HepG2 (cell line): ENCODE data around the gene ESPN. TPM values are rescaled to one million over a fixed set of nuclear protein-coding genes. Genes with fewer than 3 reads are reported as not detected.

Experiments
- CBFB ChIP-seq: sonication (generic); formaldehyde crosslinking; IDR thresholded peaks from 2 replicates; pipeline ENCODE4 v1.4.0; 2020; ENCODE audit warnings: missing genetic modification reagents
- FLYWCH1 ChIP-seq: sonication (generic); formaldehyde crosslinking; IDR thresholded peaks from 2 replicates; pipeline ENCODE4 v1.8.1; 2023; ENCODE audit warnings: mild to moderate bottlenecking, missing genetic modification reagents
- HNRNPLL ChIP-seq: fragments of 200-400 bp; formaldehyde crosslinking; IDR thresholded peaks from 2 replicates; pipeline ENCODE4 v1.6.1; 2017; ENCODE audit warnings: mild to moderate bottlenecking, low read depth, low read length; ENCODE audit not compliant: poor library complexity, severe bottlenecking
- KLF12 ChIP-seq: sonication (generic); formaldehyde crosslinking; IDR thresholded peaks from 2 replicates; pipeline ENCODE4 v1.4.0; 2020; ENCODE audit warnings: missing genetic modification reagents, borderline replicate concordance
- NKX3-1 ChIP-seq: sonication (generic); formaldehyde crosslinking; IDR thresholded peaks from 2 replicates; pipeline ENCODE4 v1.5.0; 2020; ENCODE audit warnings: missing genetic modification reagents
- PITX1 ChIP-seq: sonication (generic); formaldehyde crosslinking; IDR thresholded peaks from 2 replicates; pipeline ENCODE4 v1.5.1; 2020; ENCODE audit warnings: mild to moderate bottlenecking, missing genetic modification reagents
- POGZ ChIP-seq: sonication (generic); formaldehyde crosslinking; IDR thresholded peaks from 2 replicates; pipeline ENCODE4 v1.4.0; 2020; ENCODE audit warnings: mild to moderate bottlenecking, missing genetic modification reagents
- SP1 ChIP-seq, 2 experiments: fragments of 450-650 bp in 1 of 2; sonication (generic) in 1 of 2; formaldehyde crosslinking in 1 of 2; IDR thresholded peaks; 2 replicates each; pipeline versions ENCODE4 v1.4.0 to v1.6.1; 2016 to 2020; ENCODE audit warnings: missing genetic modification reagents in 1 of 2
- SRF ChIP-seq: IDR thresholded peaks from 2 replicates; pipeline ENCODE4 v1.6.1; 2011; ENCODE audit warnings: mild to moderate bottlenecking, low read depth, low read length, moderate library complexity
- ZFP1 ChIP-seq: IDR thresholded peaks from 2 replicates; pipeline ENCODE4 v1.6.1; 2016
- ZNF160 ChIP-seq: sonication (generic); formaldehyde crosslinking; IDR thresholded peaks from 2 replicates; pipeline ENCODE4 v1.8.0; 2022; ENCODE audit warnings: mild to moderate bottlenecking, inconsistent platforms, missing genetic modification reagents
- ZNF3 ChIP-seq: IDR thresholded peaks from 2 replicates; pipeline ENCODE4 v1.7.0; 2017; ENCODE audit warnings: inconsistent platforms
- ZNF430 ChIP-seq: sonication (generic); formaldehyde crosslinking; IDR thresholded peaks from 2 replicates; pipeline ENCODE4 v1.9.0; 2021; ENCODE audit warnings: mild to moderate bottlenecking, missing genetic modification reagents
- ZNF484 ChIP-seq: sonication (generic); formaldehyde crosslinking; IDR thresholded peaks from 2 replicates; pipeline ENCODE4 v1.5.1; 2020; ENCODE audit warnings: mild to moderate bottlenecking, low read depth, missing genetic modification reagents, borderline replicate concordance
- ZNF598 ChIP-seq: sonication (generic); formaldehyde crosslinking; IDR thresholded peaks from 2 replicates; pipeline ENCODE4 v1.5.1; 2020; ENCODE audit warnings: mild to moderate bottlenecking, missing genetic modification reagents, borderline replicate concordance
- ZNF773 ChIP-seq: sonication (generic); formaldehyde crosslinking; IDR thresholded peaks from 2 replicates; pipeline ENCODE4 v1.4.0; 2020; ENCODE audit warnings: missing genetic modification reagents, borderline replicate concordance
- ZSCAN20 ChIP-seq: sonication (generic); formaldehyde crosslinking; IDR thresholded peaks from 2 replicates; pipeline ENCODE4 v1.4.0; 2020; ENCODE audit warnings: missing genetic modification reagents, mild to moderate bottlenecking, borderline replicate concordance
- ZZZ3 ChIP-seq: sonication (generic); formaldehyde crosslinking; IDR thresholded peaks from 2 replicates; pipeline ENCODE4 v1.4.0; 2020; ENCODE audit warnings: missing genetic modification reagents, mild to moderate bottlenecking, borderline replicate concordance
- polyA plus RNA-seq, 8 experiments: library from polyadenylated mRNA; depleted of rRNA in 3 of 8; stranded (reverse) in 7 of 8; unstranded in 1 of 8; fragments of >200 nt; fragmentation: Illumina TruSeq in 4 of 8; extraction: Trizol in 4 of 8; gene quantifications; 2 replicates each; pipeline versions ENCODE4 v1.2.1 to v1.2.3, GENCODE V29; 2011 to 2016; ENCODE audit warnings: low read depth in 4 of 8, missing spikeins in 1 of 8, mixed read lengths in 1 of 8; ENCODE audit not compliant: insufficient read depth in 1 of 8
- total RNA-seq, 5 experiments: library from RNA; depleted of rRNA; stranded (reverse); fragments of >200 nt; fragmentation: Illumina TruSeq; extraction: Trizol; gene quantifications; 2 replicates each; pipeline ENCODE4 v1.2.3, GENCODE V29; 2016; ENCODE audit warnings: low read depth in 1 of 5
- TF ChIP-seq, protein P1 (sequence below): sonication (generic); formaldehyde crosslinking; IDR thresholded peaks from 2 replicates; pipeline ENCODE4 v1.4.0; 2020; ENCODE audit warnings: missing genetic modification reagents
- TF ChIP-seq, protein P2 (sequence below): sonication (generic); formaldehyde crosslinking; IDR thresholded peaks from 2 replicates; pipeline ENCODE4 v1.4.0; 2020; ENCODE audit warnings: missing genetic modification reagents, low read depth, mild to moderate bottlenecking, borderline replicate concordance
- TF ChIP-seq, protein P3 (sequence below): sonication (generic); formaldehyde crosslinking; IDR thresholded peaks from 2 replicates; pipeline ENCODE4 v1.4.0; 2020; ENCODE audit warnings: low read depth, mild to moderate bottlenecking, missing genetic modification reagents
- TF ChIP-seq, protein P4 (sequence below): sonication (generic); formaldehyde crosslinking; IDR thresholded peaks from 2 replicates; pipeline ENCODE4 v1.5.1; 2020; ENCODE audit warnings: missing genetic modification reagents, mild to moderate bottlenecking, borderline replicate concordance
- TF ChIP-seq, protein P5 (sequence below): IDR thresholded peaks from 2 replicates; pipeline ENCODE4 v1.6.1; 2016; ENCODE audit warnings: missing compliant biosample characterization, missing genetic modification reagents, borderline replicate concordance

ESPN gene
- total and polyA plus RNA-seq, 2 of the 13 experiments (the other 11 are each of a cell fraction or from before 2014, with no cell fraction given): 48.6 to 54.2 TPM

DNA sequence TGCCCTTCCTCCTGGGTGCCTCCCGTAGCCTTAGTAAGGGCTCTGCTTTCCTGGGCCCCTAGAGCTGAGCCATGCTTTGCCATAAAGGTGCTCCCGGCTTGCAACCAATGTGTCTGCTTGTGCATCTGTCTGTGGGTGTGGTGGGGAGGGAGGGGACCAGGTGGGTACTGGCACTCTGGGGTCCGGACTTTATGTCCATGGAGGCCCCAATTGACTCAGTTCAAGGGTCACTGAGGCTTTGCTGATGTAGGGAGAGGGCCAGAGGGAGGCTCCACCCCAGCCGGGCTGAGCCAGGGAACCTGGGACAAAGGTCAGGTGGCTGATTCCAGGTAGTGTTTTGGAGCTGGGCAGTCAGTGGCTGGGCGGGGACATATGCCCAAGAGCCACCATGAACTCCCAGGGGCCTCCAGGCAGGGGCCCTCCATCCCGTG lies 26.4 kb downstream of the ESPN start (continued):
- TF ChIP-seq, protein P1, sequence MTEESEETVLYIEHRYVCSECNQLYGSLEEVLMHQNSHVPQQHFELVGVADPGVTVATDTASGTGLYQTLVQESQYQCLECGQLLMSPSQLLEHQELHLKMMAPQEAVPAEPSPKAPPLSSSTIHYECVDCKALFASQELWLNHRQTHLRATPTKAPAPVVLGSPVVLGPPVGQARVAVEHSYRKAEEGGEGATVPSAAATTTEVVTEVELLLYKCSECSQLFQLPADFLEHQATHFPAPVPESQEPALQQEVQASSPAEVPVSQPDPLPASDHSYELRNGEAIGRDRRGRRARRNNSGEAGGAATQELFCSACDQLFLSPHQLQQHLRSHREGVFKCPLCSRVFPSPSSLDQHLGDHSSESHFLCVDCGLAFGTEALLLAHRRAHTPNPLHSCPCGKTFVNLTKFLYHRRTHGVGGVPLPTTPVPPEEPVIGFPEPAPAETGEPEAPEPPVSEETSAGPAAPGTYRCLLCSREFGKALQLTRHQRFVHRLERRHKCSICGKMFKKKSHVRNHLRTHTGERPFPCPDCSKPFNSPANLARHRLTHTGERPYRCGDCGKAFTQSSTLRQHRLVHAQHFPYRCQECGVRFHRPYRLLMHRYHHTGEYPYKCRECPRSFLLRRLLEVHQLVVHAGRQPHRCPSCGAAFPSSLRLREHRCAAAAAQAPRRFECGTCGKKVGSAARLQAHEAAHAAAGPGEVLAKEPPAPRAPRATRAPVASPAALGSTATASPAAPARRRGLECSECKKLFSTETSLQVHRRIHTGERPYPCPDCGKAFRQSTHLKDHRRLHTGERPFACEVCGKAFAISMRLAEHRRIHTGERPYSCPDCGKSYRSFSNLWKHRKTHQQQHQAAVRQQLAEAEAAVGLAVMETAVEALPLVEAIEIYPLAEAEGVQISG: peak; percentile 60
- TF ChIP-seq FLYWCH1 (CRISPR knock-in tag) (no peak), SRF (no peak), ZNF160 (CRISPR knock-in tag) (0 out of 2 replicates have a peak, but pooled peaks have one; percentile 60), ZNF3 (no peak), POGZ (peak; percentile 44; the same call in 1 of the 2 replicates), ZFP1 (CRISPR knock-in tag) (no peak), ZNF484 (CRISPR knock-in tag) (no peak), SP1 (IDR thresholded peaks at IDR 0.05) (no peak), SP1 (CRISPR knock-in tag; IDR thresholded peaks at IDR 0.05) (no peak), ZSCAN20 (CRISPR knock-in tag) (no peak), ZNF598 (no peak), PITX1 (CRISPR knock-in tag) (peak; percentile 79; the same call in 1 of the 2 replicates), HNRNPLL (no peak), ZNF430 (CRISPR knock-in tag) (no peak), CBFB (no peak), KLF12 (peak; percentile 58; the same call in 1 of the 2 replicates), NKX3-1 (no peak), ZZZ3 (CRISPR knock-in tag) (no peak), ZNF773 (CRISPR knock-in tag) (no peak)
- TF ChIP-seq, protein P2, sequence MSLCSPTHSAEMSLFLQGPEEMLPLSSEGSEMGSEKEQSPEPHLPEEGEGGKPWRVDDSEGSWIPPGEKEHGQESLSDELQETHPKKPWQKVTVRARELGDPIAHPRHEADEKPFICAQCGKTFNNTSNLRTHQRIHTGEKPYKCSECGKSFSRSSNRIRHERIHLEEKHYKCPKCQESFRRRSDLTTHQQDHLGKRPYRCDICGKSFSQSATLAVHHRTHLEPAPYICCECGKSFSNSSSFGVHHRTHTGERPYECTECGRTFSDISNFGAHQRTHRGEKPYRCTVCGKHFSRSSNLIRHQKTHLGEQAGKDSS: peak; percentile 65; the same call in 1 of the 2 replicates
- TF ChIP-seq, protein P3, sequence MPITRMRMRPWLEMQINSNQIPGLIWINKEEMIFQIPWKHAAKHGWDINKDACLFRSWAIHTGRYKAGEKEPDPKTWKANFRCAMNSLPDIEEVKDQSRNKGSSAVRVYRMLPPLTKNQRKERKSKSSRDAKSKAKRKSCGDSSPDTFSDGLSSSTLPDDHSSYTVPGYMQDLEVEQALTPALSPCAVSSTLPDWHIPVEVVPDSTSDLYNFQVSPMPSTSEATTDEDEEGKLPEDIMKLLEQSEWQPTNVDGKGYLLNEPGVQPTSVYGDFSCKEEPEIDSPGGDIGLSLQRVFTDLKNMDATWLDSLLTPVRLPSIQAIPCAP (CRISPR knock-in tag): no peak
- TF ChIP-seq, protein P4, sequence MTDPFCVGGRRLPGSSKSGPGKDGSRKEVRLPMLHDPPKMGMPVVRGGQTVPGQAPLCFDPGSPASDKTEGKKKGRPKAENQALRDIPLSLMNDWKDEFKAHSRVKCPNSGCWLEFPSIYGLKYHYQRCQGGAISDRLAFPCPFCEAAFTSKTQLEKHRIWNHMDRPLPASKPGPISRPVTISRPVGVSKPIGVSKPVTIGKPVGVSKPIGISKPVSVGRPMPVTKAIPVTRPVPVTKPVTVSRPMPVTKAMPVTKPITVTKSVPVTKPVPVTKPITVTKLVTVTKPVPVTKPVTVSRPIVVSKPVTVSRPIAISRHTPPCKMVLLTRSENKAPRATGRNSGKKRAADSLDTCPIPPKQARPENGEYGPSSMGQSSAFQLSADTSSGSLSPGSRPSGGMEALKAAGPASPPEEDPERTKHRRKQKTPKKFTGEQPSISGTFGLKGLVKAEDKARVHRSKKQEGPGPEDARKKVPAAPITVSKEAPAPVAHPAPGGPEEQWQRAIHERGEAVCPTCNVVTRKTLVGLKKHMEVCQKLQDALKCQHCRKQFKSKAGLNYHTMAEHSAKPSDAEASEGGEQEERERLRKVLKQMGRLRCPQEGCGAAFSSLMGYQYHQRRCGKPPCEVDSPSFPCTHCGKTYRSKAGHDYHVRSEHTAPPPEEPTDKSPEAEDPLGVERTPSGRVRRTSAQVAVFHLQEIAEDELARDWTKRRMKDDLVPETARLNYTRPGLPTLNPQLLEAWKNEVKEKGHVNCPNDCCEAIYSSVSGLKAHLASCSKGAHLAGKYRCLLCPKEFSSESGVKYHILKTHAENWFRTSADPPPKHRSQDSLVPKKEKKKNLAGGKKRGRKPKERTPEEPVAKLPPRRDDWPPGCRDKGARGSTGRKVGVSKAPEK (CRISPR knock-in tag): no peak
- TF ChIP-seq, protein P5, sequence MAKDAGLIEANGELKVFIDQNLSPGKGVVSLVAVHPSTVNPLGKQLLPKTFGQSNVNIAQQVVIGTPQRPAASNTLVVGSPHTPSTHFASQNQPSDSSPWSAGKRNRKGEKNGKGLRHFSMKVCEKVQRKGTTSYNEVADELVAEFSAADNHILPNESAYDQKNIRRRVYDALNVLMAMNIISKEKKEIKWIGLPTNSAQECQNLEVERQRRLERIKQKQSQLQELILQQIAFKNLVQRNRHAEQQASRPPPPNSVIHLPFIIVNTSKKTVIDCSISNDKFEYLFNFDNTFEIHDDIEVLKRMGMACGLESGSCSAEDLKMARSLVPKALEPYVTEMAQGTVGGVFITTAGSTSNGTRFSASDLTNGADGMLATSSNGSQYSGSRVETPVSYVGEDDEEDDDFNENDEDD (CRISPR knock-in tag): no peak
